Measurements from ENCODE around the gene SUSD6.

Gene SUSD6

DNA sequence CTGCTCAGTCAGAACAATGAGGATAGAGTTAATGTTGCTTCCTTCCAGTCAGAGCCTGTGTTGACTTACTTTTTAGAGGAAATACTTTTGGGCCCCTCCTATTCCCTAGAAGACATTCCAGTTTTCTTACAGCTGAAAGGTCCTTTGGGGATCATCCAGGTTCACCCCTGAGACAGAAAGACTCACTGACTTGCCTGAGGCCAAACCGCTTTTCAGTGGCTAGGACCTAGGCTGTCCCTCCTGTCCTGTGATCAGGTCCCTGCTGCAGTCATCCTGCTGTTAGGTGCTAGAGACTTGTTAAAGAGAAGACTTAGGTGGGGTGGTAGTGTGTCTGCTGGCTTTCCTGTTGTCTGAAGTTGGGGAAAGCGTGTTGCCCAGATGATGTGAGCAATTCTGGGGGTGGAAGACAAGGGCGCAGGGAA, 39.6 kb downstream of the SUSD6 start:
- no peak overlapping the region for H3K9ac ChIP-seq (ENCODE audit: low read depth, low read length, poor library complexity)
- no peak overlapping the region for H2AK5ac ChIP-seq (ENCODE audit: low read depth, low read length)
- DNase-seq (ENCODE audit: low spot score): no peak
- no peaks in the 10 kb centered on the region for H3K36me3 ChIP-seq (replicated peaks in 1 of 2; ENCODE audit: control insufficient read depth in 2 of 2, insufficient read depth in 2 of 2, low read length in 2 of 2)
- no peak overlapping the region for H3K14ac ChIP-seq (ENCODE audit: low read length)
- no peak overlapping the region for H3K18ac ChIP-seq (ENCODE audit: low read length)
- H3K79me1 ChIP-seq (ENCODE audit: low read depth, low read length): no peaks in the 10 kb centered on the region
- H3K4me1 ChIP-seq (ENCODE audit: control insufficient read depth in 2 of 2, insufficient read depth in 1 of 2, low read depth in 1 of 2, low read length in 2 of 2): peaks cover 15 to 22% of the 10 kb centered on the region in 2 donors
- no peak overlapping the region for H2AFZ ChIP-seq (ENCODE audit: low read length)
- no peak overlapping the region for H3K4me3 ChIP-seq (ENCODE audit: low read length in 2 of 2)
- no peak overlapping the region for H2BK15ac ChIP-seq (ENCODE audit: low read length)
- no peak overlapping the region for H3K27ac ChIP-seq (replicated peaks; ENCODE audit: low read length)
- no peak overlapping the region for H3K4me2 ChIP-seq (ENCODE audit: insufficient read depth, low read length, poor library complexity, severe bottlenecking)
- no peak overlapping the region for H2BK12ac ChIP-seq (ENCODE audit: low read length)
- H3K27me3 ChIP-seq (ENCODE audit: control insufficient read depth in 3 of 3, insufficient read depth in 3 of 3, low read depth in 1 of 3, low read length in 3 of 3): no peaks in the 10 kb centered on the region
- H3K23ac ChIP-seq (ENCODE audit: low read depth, low read length, poor library complexity): no peak overlapping the region
- H3K9me3 ChIP-seq (replicated peaks in 1 of 2; ENCODE audit: control insufficient read depth in 2 of 2, insufficient read depth in 1 of 2, low read depth in 1 of 2, low read length in 2 of 2): no peaks in the 10 kb centered on the region
- no CpG with 5 or more reads among the region's 3 CpGs for WGBS, 2 donors (ENCODE audit: extremely low coverage in 2 of 2, insufficient read length in 2 of 2, insufficient replicate concordance in 1 of 2)
- H4K8ac ChIP-seq (ENCODE audit: low read depth, low read length): no peak overlapping the region
- no peak overlapping the region for H4K91ac ChIP-seq (ENCODE audit: low read depth, low read length, poor library complexity)
- H3K4ac ChIP-seq (ENCODE audit: low read length): no peak overlapping the region
- H2BK5ac ChIP-seq (ENCODE audit: low read length): no peak overlapping the region
- H2BK120ac ChIP-seq (ENCODE audit: low read depth, low read length): no peak overlapping the region

DNA sequence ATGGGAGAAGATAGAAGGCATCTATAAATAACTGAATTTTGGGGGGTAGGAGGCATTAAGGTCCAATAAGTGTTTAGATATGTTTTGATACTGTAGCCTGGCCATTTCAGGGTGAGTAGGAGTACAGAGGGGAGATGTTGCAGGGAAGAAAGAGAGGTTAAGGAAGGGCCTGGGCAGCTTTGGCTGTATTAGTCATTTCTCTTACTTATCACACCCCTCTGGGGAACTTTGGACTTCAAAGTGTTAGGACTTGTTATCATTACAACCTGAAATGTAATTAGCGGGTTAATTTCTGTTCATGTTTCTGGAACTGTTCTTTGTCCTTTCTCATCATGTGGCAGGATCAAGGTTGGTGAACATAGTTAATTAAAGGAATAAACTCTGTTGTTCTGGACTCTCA, 40.3 kb downstream of the SUSD6 start:
- Histone ChIP-seq H3K79me1 (ENCODE audit: low read depth, low read length) (no peaks in the 10 kb centered on the region), H4K8ac (ENCODE audit: low read depth, low read length) (no peak overlapping the region), H3K36me3 (replicated peaks in 1 of 2; ENCODE audit: control insufficient read depth in 2 of 2, insufficient read depth in 2 of 2, low read length in 2 of 2) (no peaks in the 10 kb centered on the region), H2AFZ (ENCODE audit: low read length) (no peak overlapping the region), H3K23ac (ENCODE audit: low read depth, low read length, poor library complexity) (no peak overlapping the region), H2BK5ac (ENCODE audit: low read length) (no peak overlapping the region), H2BK12ac (ENCODE audit: low read length) (no peak overlapping the region), H4K91ac (ENCODE audit: low read depth, low read length, poor library complexity) (no peak overlapping the region), H3K27ac (replicated peaks; ENCODE audit: low read length) (no peak overlapping the region), H3K4me2 (ENCODE audit: insufficient read depth, low read length, poor library complexity, severe bottlenecking) (no peak overlapping the region), H3K4ac (ENCODE audit: low read length) (no peak overlapping the region), H3K4me1 (ENCODE audit: control insufficient read depth in 2 of 2, insufficient read depth in 1 of 2, low read depth in 1 of 2, low read length in 2 of 2) (peaks cover 15 to 22% of the 10 kb centered on the region in 2 donors), H3K27me3 (ENCODE audit: control insufficient read depth in 3 of 3, insufficient read depth in 3 of 3, low read depth in 1 of 3, low read length in 3 of 3) (no peaks in the 10 kb centered on the region), H3K4me3 (ENCODE audit: low read length in 2 of 2) (no peak overlapping the region), H3K9me3 (replicated peaks in 1 of 2; ENCODE audit: control insufficient read depth in 2 of 2, insufficient read depth in 1 of 2, low read depth in 1 of 2, low read length in 2 of 2) (no peaks in the 10 kb centered on the region), H3K14ac (ENCODE audit: low read length) (no peak overlapping the region), H3K18ac (ENCODE audit: low read length) (no peak overlapping the region), H2BK15ac (ENCODE audit: low read length) (no peak overlapping the region), H2BK120ac (ENCODE audit: low read depth, low read length) (no peak overlapping the region), H2AK5ac (ENCODE audit: low read depth, low read length) (no peak overlapping the region), H3K9ac (ENCODE audit: low read depth, low read length, poor library complexity) (no peak overlapping the region)
- WGBS, 2 donors (ENCODE audit: extremely low coverage in 2 of 2, insufficient read length in 2 of 2, insufficient replicate concordance in 1 of 2): no CpG with 5 or more reads among the region's 1 CpG
- no peak for DNase-seq (ENCODE audit: low spot score)

DNA sequence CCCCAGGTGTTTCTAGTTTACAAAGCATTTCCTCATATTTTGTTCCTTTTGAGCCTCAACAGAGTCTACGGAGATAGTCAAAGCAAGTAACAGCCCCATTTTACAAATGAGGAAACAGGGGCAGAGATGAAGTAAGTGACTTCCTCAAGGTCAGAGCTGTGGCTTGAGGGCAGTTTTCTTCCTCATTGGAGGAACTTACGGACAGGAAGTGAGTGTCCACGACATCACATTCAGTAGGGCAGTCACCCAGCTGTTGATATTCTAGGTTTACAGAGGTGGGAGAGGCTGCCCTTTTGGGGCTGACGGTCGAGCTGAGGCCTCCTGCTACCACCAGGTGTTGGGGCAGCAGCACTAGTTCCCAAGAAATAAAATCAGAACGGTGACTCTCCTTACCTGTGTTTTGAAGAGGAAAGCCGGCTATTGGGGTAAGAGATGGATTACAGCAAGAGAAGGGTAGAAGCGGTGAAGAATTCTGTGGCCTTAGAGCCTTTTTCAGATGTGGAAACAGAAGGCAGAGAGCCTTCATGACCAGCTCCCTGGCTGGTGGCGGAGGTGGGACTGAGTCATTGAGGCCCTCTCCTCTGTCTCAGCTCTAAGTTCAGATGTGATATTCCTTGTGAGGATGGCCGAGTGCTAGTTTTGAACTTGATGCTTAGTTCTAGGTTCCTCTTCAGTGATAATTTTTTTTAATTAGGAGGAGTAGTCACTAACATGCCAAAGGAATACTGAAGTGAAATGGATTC, 41.7 kb downstream of the SUSD6 start:
- no CpG with 5 or more reads among the region's 10 CpGs for WGBS, 2 donors (ENCODE audit: extremely low coverage in 2 of 2, insufficient read length in 2 of 2, insufficient replicate concordance in 1 of 2)
- Histone ChIP-seq H4K91ac (ENCODE audit: low read depth, low read length, poor library complexity) (no peak overlapping the region), H3K18ac (ENCODE audit: low read length) (no peak overlapping the region), H3K14ac (ENCODE audit: low read length) (no peak overlapping the region), H4K8ac (ENCODE audit: low read depth, low read length) (no peak overlapping the region), H2BK120ac (ENCODE audit: low read depth, low read length) (no peak overlapping the region), H3K4ac (ENCODE audit: low read length) (no peak overlapping the region), H3K27ac (replicated peaks; ENCODE audit: low read length) (no peak overlapping the region), H2AK5ac (ENCODE audit: low read depth, low read length) (no peak overlapping the region), H3K4me1 (ENCODE audit: control insufficient read depth in 2 of 2, insufficient read depth in 1 of 2, low read depth in 1 of 2, low read length in 2 of 2) (peaks cover 20 to 29% of the 10 kb centered on the region in 2 donors), H3K23ac (ENCODE audit: low read depth, low read length, poor library complexity) (no peak overlapping the region), H2BK12ac (ENCODE audit: low read length) (no peak overlapping the region), H3K79me1 (ENCODE audit: low read depth, low read length) (no peaks in the 10 kb centered on the region), H2AFZ (ENCODE audit: low read length) (no peak overlapping the region), H3K9ac (ENCODE audit: low read depth, low read length, poor library complexity) (no peak overlapping the region), H3K9me3 (replicated peaks in 1 of 2; ENCODE audit: control insufficient read depth in 2 of 2, insufficient read depth in 1 of 2, low read depth in 1 of 2, low read length in 2 of 2) (no peaks in the 10 kb centered on the region), H3K36me3 (replicated peaks in 1 of 2; ENCODE audit: control insufficient read depth in 2 of 2, insufficient read depth in 2 of 2, low read length in 2 of 2) (no peaks in the 10 kb centered on the region), H3K27me3 (ENCODE audit: control insufficient read depth in 3 of 3, insufficient read depth in 3 of 3, low read depth in 1 of 3, low read length in 3 of 3) (no peaks in the 10 kb centered on the region), H2BK15ac (ENCODE audit: low read length) (no peak overlapping the region), H2BK5ac (ENCODE audit: low read length) (no peak overlapping the region), H3K4me2 (ENCODE audit: insufficient read depth, low read length, poor library complexity, severe bottlenecking) (no peak overlapping the region), H3K4me3 (ENCODE audit: low read length in 2 of 2) (no peak overlapping the region)
- no peak for DNase-seq (ENCODE audit: low spot score)

DNA sequence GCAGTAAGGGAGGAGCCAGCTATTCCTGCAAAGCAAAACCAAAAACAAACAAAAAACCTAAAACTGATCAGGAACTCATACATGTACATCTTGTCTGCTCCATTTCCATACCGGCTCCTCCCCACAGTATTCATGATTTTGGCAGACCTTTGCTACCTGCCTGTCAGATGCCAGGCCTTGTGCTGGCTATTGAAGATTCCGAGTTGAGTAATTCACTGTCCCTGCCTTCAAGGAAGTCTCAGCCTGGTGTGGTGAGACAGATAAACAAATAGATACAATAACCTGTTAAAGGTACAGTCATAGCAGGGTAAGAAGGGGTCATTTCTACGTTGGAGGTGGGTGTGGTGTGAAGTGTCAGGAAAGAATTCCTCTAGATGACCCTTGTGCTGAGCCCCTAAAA, 42.7 kb downstream of the SUSD6 start:
- Histone ChIP-seq H3K9me3 (replicated peaks in 1 of 2; ENCODE audit: control insufficient read depth in 2 of 2, insufficient read depth in 1 of 2, low read depth in 1 of 2, low read length in 2 of 2) (no peaks in the 10 kb centered on the region), H3K36me3 (replicated peaks in 1 of 2; ENCODE audit: control insufficient read depth in 2 of 2, insufficient read depth in 2 of 2, low read length in 2 of 2) (peaks cover 0 to 6% of the 10 kb centered on the region in 2 donors), H3K23ac (ENCODE audit: low read depth, low read length, poor library complexity) (no peak overlapping the region), H2AK5ac (ENCODE audit: low read depth, low read length) (no peak overlapping the region), H3K27me3 (ENCODE audit: control insufficient read depth in 3 of 3, insufficient read depth in 3 of 3, low read depth in 1 of 3, low read length in 3 of 3) (no peaks in the 10 kb centered on the region), H2AFZ (ENCODE audit: low read length) (no peak overlapping the region), H3K4me3 (ENCODE audit: low read length in 2 of 2) (no peak overlapping the region), H2BK120ac (ENCODE audit: low read depth, low read length) (no peak overlapping the region), H3K14ac (ENCODE audit: low read length) (no peak overlapping the region), H3K9ac (ENCODE audit: low read depth, low read length, poor library complexity) (no peak overlapping the region), H3K18ac (ENCODE audit: low read length) (no peak overlapping the region), H2BK5ac (ENCODE audit: low read length) (no peak overlapping the region), H2BK15ac (ENCODE audit: low read length) (no peak overlapping the region), H3K27ac (replicated peaks; ENCODE audit: low read length) (no peak overlapping the region), H3K4ac (ENCODE audit: low read length) (no peak overlapping the region), H4K8ac (ENCODE audit: low read depth, low read length) (no peak overlapping the region), H3K4me1 (ENCODE audit: control insufficient read depth in 2 of 2, insufficient read depth in 1 of 2, low read depth in 1 of 2, low read length in 2 of 2) (peaks cover 25 to 26% of the 10 kb centered on the region in 2 donors), H4K91ac (ENCODE audit: low read depth, low read length, poor library complexity) (no peak overlapping the region), H3K4me2 (ENCODE audit: insufficient read depth, low read length, poor library complexity, severe bottlenecking) (no peak overlapping the region), H2BK12ac (ENCODE audit: low read length) (no peak overlapping the region), H3K79me1 (ENCODE audit: low read depth, low read length) (no peaks in the 10 kb centered on the region)
- no peak for DNase-seq (ENCODE audit: low spot score)
- WGBS, 2 donors (ENCODE audit: extremely low coverage in 2 of 2, insufficient read length in 2 of 2, insufficient replicate concordance in 1 of 2): no CpG with 5 or more reads among the region's 3 CpGs
